ENCODE data around the gene TEKT2.

Gene TEKT2, protein sequence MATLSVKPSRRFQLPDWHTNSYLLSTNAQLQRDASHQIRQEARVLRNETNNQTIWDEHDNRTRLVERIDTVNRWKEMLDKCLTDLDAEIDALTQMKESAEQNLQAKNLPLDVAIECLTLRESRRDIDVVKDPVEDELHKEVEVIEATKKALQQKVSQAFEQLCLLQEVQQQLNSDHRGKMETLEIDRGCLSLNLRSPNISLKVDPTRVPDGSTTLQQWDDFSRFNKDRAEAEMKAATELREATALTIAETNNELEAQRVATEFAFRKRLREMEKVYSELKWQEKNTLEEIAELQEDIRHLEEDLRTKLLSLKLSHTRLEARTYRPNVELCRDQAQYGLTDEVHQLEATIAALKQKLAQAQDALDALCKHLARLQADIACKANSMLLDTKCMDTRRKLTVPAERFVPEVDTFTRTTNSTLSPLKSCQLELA

DNA sequence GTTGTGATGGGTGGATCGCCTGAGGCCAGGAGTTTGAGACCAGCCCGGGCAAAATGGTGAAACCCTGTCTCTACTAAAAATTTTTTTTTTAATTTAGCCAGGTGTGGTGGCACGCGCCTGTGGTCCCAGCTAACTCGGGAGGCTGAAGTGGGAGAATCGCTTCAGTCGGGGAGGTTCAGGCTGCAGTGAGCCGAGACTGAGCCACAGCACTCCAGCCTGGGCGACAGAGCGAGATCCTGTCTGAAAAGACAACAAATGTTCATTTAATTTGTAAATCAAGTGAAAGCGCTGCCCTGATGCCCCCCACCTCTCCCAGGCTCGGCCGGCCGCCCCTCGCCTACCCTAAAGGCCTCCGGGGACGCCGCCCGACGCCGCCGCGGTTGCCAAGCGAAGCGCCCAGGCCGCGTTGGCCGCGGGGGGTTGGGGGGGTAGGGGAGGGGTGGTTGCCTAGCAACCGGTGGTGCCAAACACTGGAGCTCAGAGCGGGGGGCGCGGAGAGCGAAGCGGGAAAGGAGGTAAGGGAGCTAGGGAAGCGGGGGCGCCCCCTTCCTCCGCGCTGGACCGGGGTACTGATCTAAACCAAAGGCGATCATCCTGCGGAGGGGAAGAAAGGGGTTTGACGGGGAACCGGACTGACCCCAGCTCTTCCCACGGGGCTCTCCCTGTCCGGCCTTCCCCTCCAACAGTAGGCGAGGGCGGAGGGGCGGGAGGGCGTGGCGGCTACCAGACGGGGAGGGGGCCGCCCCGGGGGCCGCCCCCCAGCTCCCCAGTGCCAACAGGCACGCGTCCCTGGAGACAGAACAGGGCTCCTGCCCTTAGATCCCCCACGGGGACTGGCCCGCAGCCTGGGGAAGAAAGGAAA is at the start of gene TEKT2:
TSS of gene TEKT2 (plus strand) at position 460 of the 862 bp plus-strand sequence. CDS start 828 bp downstream, outside the sequence.
- DNase-seq (ENCODE audit: low read depth) = no peak

DNA sequence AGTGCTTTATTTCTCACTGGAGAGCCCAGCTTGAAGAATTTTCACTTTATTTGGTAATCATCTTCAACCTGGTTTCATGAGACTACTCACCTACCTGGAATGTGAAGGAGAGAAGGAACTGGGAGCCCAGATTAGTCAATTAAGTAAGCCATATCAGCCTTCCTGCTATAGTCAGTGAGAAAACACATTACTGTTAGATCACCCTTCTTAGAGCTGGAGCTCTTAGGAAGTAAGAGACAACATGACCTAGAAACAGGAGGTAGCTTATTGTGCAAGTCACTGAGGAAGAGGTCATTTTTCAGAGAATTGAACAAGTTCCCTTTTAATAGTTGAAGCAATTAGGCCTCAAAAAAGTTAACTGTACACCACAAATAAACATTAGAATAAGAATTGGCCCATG is 49.2 kb upstream of the TEKT2 start:
- DNase-seq (ENCODE audit: low read depth) = no peak

DNA sequence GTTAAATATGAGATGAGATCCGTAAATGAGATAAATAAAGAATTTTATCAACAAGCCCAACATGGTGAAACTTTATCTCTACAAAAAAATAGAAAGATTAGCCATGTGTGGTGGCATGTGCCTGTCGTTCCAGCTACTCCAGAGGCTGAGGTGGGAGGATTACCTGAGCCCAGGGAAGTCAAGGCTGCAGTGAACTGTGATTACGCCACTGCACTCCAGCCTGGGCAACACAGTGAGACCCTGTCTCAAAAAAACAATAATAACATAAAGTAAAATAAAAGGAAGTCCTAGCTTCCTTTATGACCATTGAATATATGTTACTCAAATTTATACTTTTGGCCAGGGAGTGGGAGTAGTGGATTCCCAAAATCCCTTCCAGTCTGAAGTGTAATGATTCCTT is 48.7 kb upstream of the TEKT2 start:
- DNase-seq (ENCODE audit: low read depth) = no peak

DNA sequence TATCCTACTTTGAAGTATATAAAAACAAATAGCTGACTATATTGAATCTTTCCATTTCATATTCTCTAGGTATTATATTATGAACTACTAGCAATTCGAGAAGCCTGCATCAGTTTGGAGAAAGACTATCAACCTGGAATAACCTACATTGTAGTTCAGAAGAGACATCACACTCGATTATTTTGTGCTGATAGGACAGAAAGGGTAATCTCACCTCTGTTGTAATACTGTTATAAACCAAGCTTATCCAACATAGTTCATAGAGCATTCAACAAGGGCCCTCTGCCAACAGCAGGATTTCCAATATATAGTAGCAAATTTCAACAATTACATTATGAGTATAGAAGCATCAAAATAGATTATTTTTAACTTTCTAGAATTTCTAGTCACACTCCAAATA is 43.7 kb upstream of the TEKT2 start:
- no peak for DNase-seq (ENCODE audit: low read depth)

DNA sequence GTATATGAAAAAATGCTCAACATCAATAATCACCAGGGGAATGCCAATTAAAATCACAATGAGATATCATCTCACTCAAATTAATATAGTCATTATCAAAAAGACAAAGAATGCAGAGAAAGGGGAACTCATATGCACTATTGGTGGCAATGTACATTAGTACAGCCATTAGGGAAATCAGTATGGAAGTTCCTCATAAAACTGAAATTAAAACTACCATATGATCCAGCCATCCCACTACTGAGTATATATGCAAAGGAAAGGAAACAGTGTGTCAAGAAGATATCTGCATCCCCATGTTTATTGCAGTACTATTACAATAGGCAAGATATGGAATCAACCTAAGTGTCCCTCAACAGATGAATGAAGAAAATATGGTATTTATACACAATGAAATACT is 32.1 kb upstream of the TEKT2 start:
- DNase-seq (ENCODE audit: low read depth) = no peak

DNA sequence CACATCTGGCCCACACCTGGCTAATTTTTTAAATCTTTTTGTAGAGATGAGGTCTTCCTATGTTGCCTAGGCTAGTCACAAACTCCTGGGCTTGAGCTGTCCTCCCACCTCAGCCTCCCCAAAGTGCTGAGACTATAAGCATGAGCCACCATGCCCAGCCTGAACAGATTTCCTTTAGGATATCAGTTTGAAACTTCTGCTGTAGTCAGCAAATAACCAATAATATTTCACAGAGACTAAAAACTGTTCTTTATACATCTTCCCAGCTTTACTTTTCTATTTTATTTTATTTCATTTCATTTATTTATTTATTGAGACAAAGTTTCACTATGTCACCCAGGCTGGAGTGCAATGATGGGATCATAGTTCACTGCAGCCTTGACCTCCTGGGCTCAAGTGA is 29.9 kb upstream of the TEKT2 start:
- no peak for DNase-seq (ENCODE audit: low read depth)

DNA sequence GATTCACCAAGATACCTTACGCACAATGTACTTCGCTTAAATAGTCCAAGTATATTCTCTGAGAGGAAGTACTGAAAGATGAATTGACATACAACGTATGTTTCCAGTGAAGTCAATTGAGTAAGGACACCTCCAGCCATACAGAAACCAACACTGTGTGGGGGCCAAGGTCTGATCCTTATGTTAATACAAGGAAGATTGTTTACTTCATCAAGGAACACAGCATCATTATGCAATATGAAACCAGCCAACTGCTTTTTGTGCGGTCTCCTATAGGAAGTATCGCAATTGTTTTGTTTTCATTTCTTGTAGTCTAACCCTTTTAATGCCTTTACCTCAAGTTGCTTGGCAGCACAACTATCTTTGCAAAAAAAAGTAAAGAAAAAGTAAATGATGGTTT is 28.2 kb upstream of the TEKT2 start:
- no peak for DNase-seq (ENCODE audit: low read depth)

DNA sequence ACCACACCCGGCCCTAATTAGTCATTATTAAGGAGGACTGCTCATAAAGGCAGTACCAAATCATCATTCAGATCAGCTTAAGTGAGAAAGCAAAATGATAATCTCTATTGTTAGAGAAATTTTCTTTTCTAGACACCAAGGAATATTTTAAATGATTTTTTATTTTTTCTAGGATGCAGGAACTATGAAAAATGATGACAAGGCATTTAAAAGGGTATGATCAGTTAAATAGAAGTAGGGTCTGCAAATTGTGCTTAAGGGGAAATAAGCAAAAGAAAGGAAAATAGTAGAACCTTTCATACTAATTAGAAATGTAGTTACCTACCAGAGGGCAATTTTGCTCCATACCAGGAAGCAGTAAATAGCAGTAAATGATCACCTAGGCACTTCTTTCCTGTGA is 21.6 kb upstream of the TEKT2 start:
- no peak for DNase-seq (ENCODE audit: low read depth)

DNA sequence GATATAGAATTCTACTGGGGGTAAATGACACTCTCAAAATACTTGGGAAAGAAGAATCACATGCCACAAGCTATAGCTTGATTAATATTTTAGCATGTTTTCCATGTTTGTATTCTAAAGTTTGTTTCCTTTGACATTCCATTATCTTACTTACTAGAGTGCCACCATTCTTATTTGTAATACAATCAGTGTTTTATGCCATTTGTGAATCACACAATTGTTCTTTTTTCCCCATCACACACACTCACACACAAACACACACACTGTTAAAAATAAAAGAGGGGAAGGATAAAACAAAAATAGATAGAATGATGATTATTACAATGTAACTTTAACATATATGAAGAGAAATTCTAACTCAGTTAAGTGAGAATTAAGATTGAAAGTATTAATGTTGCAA is 16.0 kb upstream of the TEKT2 start:
- DNase-seq (ENCODE audit: low read depth) = no peak

DNA sequence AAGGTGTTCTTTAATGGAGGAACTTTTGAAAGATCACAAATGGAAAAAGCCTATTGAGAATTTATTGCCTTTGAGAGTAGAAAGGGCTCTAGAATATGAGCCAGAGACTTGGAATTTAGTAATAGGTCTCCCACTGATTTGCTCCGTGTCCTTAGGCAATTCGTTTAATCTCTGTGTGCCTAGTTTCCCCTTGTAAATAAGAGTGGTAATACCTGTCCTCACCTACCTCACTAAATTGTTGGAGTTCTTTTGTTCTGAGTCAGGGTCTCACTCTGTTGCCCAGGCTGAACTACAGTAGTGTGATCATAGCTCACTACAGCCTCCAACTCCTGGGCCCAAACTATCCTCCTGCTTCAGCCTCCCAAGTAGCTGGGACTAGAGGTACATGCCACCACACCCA is 15.0 kb upstream of the TEKT2 start:
- DNase-seq (ENCODE audit: low read depth) = no peak

DNA sequence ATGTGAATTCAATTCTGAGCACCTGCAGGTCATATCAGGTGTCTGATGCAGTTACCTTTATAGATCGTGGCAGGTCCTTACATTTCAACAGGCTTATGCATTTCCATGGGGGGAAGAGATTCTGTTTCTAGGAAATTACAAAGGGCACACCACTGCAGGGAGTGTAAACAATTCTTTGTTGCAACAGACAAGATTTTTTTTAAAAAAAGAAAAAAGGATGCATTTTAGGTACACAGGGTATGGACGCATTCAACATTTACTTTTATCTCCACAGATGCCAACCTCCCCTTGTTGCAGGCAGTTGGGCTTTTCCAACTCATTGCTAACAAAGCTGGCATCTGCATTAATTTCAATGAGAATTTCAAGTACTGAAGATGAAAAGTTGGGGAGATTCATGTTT is 13.5 kb upstream of the TEKT2 start:
- DNase-seq (ENCODE audit: low read depth) = no peak

DNA sequence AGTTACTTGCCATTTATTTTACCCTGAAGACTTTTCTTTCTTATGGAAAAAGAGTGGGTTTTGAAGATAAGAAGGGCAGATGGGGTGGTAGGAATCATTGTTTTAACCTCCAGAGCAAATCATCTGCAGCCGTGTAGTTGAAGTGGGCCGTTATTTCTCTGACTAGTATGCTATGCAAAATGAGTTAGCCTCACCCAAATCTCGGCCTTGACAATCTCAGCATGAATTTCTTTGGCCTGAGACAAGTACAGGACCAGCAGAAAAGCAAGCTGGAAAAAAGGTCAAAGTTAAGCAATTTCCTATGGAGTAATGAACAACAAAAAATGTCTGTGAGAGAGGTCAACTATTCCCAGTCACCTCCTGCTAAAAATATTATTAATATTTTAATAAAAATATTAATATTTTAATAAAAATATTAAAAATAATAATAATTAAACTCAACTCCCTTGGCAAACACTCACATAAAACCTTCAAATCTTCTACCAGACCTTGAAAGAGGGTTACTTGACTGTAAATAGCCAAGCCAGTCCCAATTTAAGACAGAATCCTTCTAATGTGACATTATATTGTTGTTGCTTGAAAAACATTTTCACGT is 6.8 kb upstream of the TEKT2 start:
- DNase-seq (ENCODE audit: low read depth) = no peak

DNA sequence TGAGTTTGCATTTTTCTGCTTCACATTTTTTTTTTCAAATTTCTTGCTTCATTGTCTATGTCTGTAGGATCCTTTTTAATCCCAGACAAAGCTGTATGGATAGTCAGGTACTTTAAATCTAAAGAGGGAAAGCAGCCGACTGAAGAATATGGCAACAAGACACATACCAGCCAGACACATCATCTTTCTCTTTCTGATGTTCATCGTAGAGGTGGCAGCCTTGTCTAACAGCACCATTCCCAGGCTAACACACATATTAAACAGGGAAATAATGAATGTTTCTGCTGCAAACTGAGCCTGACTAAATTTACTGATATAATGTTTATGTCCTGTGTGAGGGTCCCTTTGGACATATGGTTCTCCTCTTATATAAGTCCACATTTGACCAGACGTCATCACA is 3.7 kb upstream of the TEKT2 start:
- no peak for DNase-seq (ENCODE audit: low read depth)

DNA sequence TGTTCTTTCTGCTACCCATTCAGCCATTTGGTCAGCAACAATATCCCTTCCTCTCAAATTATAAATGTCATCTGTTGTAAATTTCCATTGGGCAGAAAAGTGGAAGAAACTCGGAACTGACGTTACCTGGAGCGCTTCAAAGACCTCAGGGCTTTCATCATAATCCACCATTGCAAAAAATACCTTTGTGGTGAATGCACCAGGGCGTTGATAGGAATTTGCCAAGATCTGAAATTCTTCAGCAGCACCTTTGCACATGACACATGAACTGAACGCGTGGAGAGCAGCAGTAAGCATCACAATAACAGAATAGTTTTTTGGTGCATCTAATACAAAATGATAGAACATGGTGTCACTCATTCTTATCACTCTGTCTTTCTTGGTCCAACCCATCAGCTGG is 3.1 kb upstream of the TEKT2 start:
- no peak for DNase-seq (ENCODE audit: low read depth)

DNA sequence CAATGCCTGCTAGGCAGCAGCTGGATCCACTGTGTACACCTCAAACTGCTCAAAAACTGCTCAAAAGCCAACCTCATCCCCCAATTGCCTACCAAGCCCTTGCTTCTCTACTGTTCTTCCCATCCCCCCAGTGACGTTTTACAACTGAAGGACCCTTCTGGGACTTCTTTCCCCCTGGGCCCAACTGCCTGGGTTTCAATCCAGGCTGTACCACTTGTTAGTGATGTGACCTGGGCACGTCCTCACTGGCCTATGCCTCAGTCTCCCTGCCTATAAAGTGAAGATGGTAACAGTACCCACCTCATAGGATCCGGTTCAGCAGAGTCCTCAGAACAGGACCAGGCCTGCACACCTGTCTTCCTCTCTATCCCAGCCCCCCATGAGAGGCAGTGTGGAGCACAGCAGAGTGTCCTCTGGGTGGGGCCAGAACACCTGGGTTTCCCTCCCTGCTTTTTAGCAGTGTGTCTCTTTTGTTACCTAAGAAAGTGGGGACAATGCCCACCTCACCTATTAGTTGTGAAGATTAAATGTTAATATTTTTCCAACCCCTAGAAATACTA is 1.9 kb upstream of the TEKT2 start:
- DNase-seq (ENCODE audit: low read depth) = no peak

DNA sequence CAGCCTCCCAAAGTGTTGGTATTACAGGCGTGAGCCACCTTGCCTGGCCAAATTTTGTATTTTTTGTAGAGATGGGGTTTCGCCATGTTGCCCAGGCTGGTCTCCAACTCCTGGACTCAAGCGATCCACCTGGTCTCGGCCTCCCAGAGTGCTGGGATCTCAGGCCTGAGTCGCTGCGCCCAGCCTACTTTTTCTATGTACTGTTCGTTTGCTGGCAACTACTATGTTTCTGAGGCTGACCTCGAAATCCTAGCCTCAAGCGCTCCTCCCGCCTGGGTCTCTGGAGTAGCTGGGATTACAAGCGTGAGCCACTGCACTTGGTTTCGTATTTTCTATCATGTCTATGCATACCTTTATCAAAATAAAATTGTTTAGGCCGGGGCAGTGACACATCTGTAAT is 675 bp upstream of the TEKT2 start:
- DNase-seq (ENCODE audit: low read depth) = no peak

DNA sequence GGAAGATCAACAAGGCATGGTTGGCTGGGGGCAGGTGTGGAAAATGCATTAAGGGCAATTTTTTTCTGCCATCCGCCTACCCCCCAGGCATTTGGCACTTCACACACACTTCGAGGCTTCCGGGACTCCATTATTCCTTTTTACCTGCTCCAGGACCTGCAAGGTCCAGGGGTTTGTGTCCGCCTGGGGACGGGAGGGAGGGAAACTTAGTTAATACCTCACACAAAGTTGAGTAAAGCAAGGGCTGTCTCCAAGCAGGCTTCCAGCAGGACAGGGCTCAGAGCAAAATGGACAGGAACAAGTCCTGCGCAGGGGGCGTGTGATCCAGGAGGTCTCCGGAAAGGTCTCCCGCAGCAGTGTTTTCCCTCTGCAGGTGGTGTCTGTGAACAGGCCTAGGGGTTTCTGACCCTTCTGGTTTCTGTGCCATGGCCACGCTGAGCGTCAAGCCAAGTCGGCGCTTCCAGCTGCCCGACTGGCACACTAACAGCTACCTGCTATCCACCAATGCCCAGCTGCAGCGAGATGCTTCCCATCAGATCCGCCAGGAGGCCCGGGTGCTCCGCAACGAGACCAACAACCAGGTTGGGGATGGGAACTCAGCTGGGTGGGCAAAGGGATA is 712 bp downstream of the TEKT2 start:
- DNase-seq (ENCODE audit: low read depth) = no peak

DNA sequence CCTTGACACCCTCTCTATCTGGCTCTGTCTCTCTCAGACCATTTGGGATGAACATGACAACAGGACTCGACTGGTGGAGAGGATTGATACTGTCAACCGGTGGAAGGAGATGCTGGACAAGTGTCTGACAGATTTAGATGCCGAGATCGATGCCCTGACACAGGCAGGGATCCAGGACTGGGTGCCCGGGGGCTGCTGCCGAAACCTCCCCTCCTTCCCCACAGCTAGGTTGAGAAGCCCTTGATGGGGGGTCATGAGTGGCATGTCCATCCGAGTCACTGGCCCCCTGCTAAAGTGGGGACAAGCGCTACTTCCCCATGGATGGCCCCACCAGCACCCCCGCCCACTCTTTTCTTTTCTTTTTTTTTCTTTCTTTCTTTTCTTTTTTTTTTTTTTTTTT is 1.2 kb downstream of the TEKT2 start:
- no peak for DNase-seq (ENCODE audit: low read depth)

DNA sequence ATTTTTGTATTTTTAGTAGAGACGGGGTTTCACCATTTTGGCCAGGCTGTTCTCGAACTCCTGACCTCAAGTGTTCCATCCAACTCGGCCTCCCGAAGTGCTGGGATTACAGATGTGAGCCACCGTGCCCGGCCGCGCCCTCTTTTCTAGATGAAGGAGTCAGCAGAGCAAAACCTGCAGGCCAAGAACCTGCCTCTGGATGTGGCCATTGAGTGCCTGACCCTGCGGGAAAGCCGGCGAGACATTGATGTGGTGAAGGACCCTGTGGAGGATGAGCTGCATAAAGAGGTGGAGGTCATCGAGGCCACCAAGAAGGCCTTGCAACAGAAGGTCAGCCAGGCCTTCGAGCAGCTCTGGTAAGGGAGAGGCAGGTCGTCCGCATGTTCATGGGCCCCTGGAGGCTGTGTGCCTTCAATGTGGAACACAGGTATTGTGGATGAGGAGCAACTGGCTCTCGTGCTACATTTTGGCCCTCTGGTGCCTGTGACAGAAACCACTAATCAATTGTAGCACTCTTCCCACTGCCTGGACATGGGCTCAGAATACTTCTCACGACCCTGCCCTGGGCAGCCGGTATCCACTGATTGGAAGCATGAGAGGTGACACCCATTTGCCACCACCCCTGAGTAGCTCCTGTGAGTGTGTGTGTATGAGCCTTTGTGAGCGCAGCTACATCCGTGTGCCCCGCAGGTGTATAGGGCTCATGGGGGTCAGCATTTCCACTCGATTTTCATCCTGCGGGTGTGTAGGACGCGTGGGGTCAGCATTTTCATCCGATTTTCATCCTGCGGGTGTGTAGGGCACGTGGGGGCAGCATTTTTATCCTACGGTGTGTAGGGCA is 2.0 kb downstream of the TEKT2 start:
- DNase-seq (ENCODE audit: low read depth) = no peak

DNA sequence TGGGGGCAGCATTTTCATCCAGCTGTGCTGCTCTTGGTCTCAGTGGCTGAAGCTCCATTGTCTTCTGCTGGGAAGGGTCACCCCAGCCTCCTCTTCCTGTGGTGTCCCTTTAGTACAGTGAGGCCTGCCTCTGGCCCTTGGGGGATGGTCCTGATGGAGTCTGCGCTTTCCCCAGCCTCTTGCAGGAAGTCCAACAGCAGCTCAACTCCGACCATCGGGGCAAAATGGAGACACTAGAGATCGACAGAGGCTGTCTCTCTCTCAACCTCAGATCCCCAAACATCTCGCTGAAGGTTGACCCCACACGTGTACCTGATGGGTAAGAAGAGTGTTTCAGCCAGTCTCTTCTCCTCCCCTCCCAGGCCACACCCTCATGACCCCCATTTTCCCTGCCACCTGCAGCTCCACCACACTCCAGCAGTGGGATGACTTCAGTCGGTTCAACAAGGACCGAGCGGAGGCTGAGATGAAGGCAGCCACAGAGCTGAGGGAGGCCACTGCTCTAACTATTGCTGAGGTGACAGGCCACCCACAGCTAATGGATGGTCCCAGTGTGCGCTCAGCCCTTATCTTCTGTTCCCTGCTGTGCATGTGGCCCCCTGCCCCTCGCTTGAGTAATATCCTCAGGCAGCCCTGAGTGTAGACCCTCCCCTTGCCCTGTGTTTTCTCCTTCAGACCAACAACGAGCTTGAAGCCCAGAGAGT is 2.8 kb downstream of the TEKT2 start:
- DNase-seq (ENCODE audit: low read depth) = no peak

Measured in activated T-cell treated with anti-CD3 and anti-CD28 coated beads for 1 hour (primary cell).